Neural crest cell (in vitro differentiated cells): Measurements from ENCODE around the gene SLC5A11. TPM values are rescaled to one million over a fixed set of nuclear protein-coding genes. Genes with fewer than 3 reads are reported as not detected.

ENCODE experiments used
- DNase-seq: peaks from one replicate; pipeline ENCODE4 v3.0.0; 2021; ENCODE audit warnings: low read depth, mixed read lengths, low spot score
- H3K27ac Mint-ChIP-seq: one replicate; pipeline ENCODE4 v1.8.0; 2021; ENCODE audit warnings: mild to moderate bottlenecking, mixed read lengths; ENCODE audit not compliant: unreplicated experiment
- H3K27me3 Mint-ChIP-seq: 2 replicates; pipeline ENCODE4 v1.8.0; 2021; ENCODE audit warnings: low read depth, mild to moderate bottlenecking, mixed read lengths
- H3K36me3 Mint-ChIP-seq: 2 replicates; pipeline ENCODE4 v1.8.0; 2021; ENCODE audit warnings: low read depth, mild to moderate bottlenecking, mixed read lengths
- H3K4me1 Mint-ChIP-seq: 2 replicates; pipeline ENCODE4 v1.8.0; 2021; ENCODE audit warnings: mixed read lengths
- H3K4me3 Mint-ChIP-seq: one replicate; pipeline ENCODE4 v1.8.0; 2021; ENCODE audit warnings: mild to moderate bottlenecking, mixed read lengths
- H3K9me3 Mint-ChIP-seq: 2 replicates; pipeline ENCODE4 v1.8.0; 2021; ENCODE audit warnings: mixed read lengths
- CTCF ChIP-seq: fragments of 200-600 bp; sonication (generic); conservative IDR thresholded peaks from 2 replicates; pipeline ENCODE4 v1.5.0; 2021; ENCODE audit warnings: antibody characterized with exemption, mild to moderate bottlenecking
- total RNA-seq: library from RNA; stranded (reverse); gene quantifications from 2 replicates; pipeline ENCODE4 v1.2.1, GENCODE V29; 2021

SLC5A11 gene
- total RNA-seq, 1 donor from 2014 or later: not detected

GRCh38 chr16:24921229-24921628 is 75.5 kb downstream of the SLC5A11 start:
- no peak for DNase-seq
- Mint-ChIP-seq H3K36me3 (peaks cover 18% of the 10 kb centered on the region), H3K27me3 (no peaks in the 10 kb centered on the region)

GRCh38 chr16:24925163-24925562 is 79.4 kb downstream of the SLC5A11 start:
- Mint-ChIP-seq H3K4me3 (no peak overlapping the region), H3K27me3 (no peaks in the 10 kb centered on the region), H3K4me1 (peaks cover 4% of the 10 kb centered on the region), H3K27ac (no peak overlapping the region), H3K36me3 (peaks cover 14% of the 10 kb centered on the region), H3K9me3 (no peaks in the 10 kb centered on the region)
- DNase-seq: no peak
- TF ChIP-seq CTCF: no peak

More at GRCh38 chr16:24921229-24921628, 75.5 kb downstream of the SLC5A11 start:
- H3K4me1 Mint-ChIP-seq: peaks cover 4% of the 10 kb centered on the region
- H3K4me3 Mint-ChIP-seq: no peak overlapping the region
- H3K9me3 Mint-ChIP-seq: no peaks in the 10 kb centered on the region
- TF ChIP-seq CTCF: no peak
- no peak overlapping the region for H3K27ac Mint-ChIP-seq

- H3K4me1 Mint-ChIP-seq: no peaks in the 10 kb centered on the region
- H3K4me3 Mint-ChIP-seq: no peak overlapping the region
- no peak for DNase-seq
- peaks cover 4% of the 10 kb centered on the region for H3K36me3 Mint-ChIP-seq
- H3K27ac Mint-ChIP-seq: no peak overlapping the region
- no peaks in the 10 kb centered on the region for H3K9me3 Mint-ChIP-seq
- TF ChIP-seq CTCF: no peak
- H3K27me3 Mint-ChIP-seq: no peaks in the 10 kb centered on the region
Measured at GRCh38 chr16:24929409-24929808, 83.6 kb downstream of the SLC5A11 start.

GRCh38 chr16:24930440-24930839 is 84.7 kb downstream of the SLC5A11 start:
- H3K36me3 Mint-ChIP-seq: peaks cover 8% of the 10 kb centered on the region
- no peaks in the 10 kb centered on the region for H3K9me3 Mint-ChIP-seq
- no peak for TF ChIP-seq CTCF
- H3K27ac Mint-ChIP-seq: no peak overlapping the region
- no peaks in the 10 kb centered on the region for H3K27me3 Mint-ChIP-seq
- no peak overlapping the region for H3K4me3 Mint-ChIP-seq
- H3K4me1 Mint-ChIP-seq: no peaks in the 10 kb centered on the region
- DNase-seq: no peak

- Mint-ChIP-seq H3K4me3 (no peak overlapping the region), H3K27me3 (no peaks in the 10 kb centered on the region), H3K36me3 (peaks cover 8% of the 10 kb centered on the region), H3K4me1 (no peaks in the 10 kb centered on the region), H3K9me3 (no peaks in the 10 kb centered on the region), H3K27ac (no peak overlapping the region)
- no peak for DNase-seq
- no peak for TF ChIP-seq CTCF
Measured at GRCh38 chr16:24931091-24931490, 85.3 kb downstream of the SLC5A11 start.

- no peak for DNase-seq
- Mint-ChIP-seq H3K36me3 (peaks cover 8% of the 10 kb centered on the region), H3K27me3 (no peaks in the 10 kb centered on the region), H3K4me1 (no peaks in the 10 kb centered on the region), H3K27ac (no peak overlapping the region), H3K9me3 (no peaks in the 10 kb centered on the region), H3K4me3 (no peak overlapping the region)
- TF ChIP-seq CTCF: no peak
Measured at GRCh38 chr16:24935336-24935735, 89.6 kb downstream of the SLC5A11 start.
